HG03521 (cell line): Measurements from ENCODE around the gene TFPI.
"Not testable (repeated sequence)": the region's sequence is repeated elsewhere in the genome, so short reads cannot be mapped to it uniquely, and the experiment has no call there.

Experiments used
- ATAC-seq: cut with Tn5 transposase; IDR thresholded peaks from one replicate; pipeline ENCODE4 v1.9.1; 2021; ENCODE audit warnings: mild to moderate bottlenecking, moderate library complexity; ENCODE audit not compliant: unreplicated experiment

Gene TFPI

GRCh38 chr2:187529248-187529976 lies 24.8 kb downstream of the TFPI start:
- ATAC-seq, result no peak

GRCh38 chr2:187528042-187528441 lies 26.2 kb downstream of the TFPI start:
- ATAC-seq, result no peak

- ATAC-seq, result no peak
These were observed 27.0 kb downstream of the TFPI start for GRCh38 chr2:187527262-187527661.

- no peak for ATAC-seq
These were observed 27.4 kb downstream of the TFPI start for GRCh38 chr2:187526792-187527191.

- no peak for ATAC-seq
These were observed 28.9 kb downstream of the TFPI start for GRCh38 chr2:187525163-187525900.

- no peak for ATAC-seq
These were observed 30.9 kb downstream of the TFPI start for GRCh38 chr2:187523325-187523724.

GRCh38 chr2:187520121-187520624 lies 34.1 kb downstream of the TFPI start:
- no peak for ATAC-seq

GRCh38 chr2:187519419-187520120 lies 34.7 kb downstream of the TFPI start:
- ATAC-seq, result no peak

GRCh38 chr2:187517750-187518361 lies 36.4 kb downstream of the TFPI start:
- ATAC-seq, result not testable (repeated sequence)

- ATAC-seq, result not testable (repeated sequence)
These were observed 37.4 kb downstream of the TFPI start for GRCh38 chr2:187516630-187517510.

- ATAC-seq, result no peak
These were observed 39.3 kb downstream of the TFPI start for GRCh38 chr2:187514930-187515329.

GRCh38 chr2:187514235-187514829 lies 39.9 kb downstream of the TFPI start:
- ATAC-seq, result not testable (repeated sequence)

GRCh38 chr2:187513460-187514234 lies 40.6 kb downstream of the TFPI start:
- not testable (repeated sequence) for ATAC-seq

- no peak for ATAC-seq
These were observed 42.6 kb downstream of the TFPI start for GRCh38 chr2:187511356-187512315.

GRCh38 chr2:187510419-187511355 lies 43.5 kb downstream of the TFPI start:
- ATAC-seq, result not testable (repeated sequence)

GRCh38 chr2:187509667-187510417 lies 44.4 kb downstream of the TFPI start:
- no peak for ATAC-seq
